ENCODE data around the gene SLC38A7.

The SLC38A7 gene

GRCh38 chr16:58654560-58655214 lies 29.9 kb downstream of the SLC38A7 start:
- DNase-seq (ENCODE audit: low read depth), result no peak
- H3K4me3 ChIP-seq (ENCODE audit: low read depth, low read length), result no peak overlapping the region
- TF ChIP-seq MYC (IDR thresholded peaks at IDR 0.05; ENCODE audit: low read depth, low read length) (no peak), MAX (IDR thresholded peaks at IDR 0.05; ENCODE audit: low read depth, low read length) (no peak), CTCF (IDR thresholded peaks at IDR 0.05; ENCODE audit: low read depth, low read length) (no peak), POLR2A (IDR thresholded peaks at IDR 0.05; ENCODE audit: extremely low read depth, insufficient read length) (no peak)

GRCh38 chr16:58652741-58653140 lies 31.8 kb downstream of the SLC38A7 start:
- DNase-seq (ENCODE audit: low read depth), result no peak
- H3K4me3 ChIP-seq (ENCODE audit: low read depth, low read length), result no peak overlapping the region
- no peak for TF ChIP-seq MYC (IDR thresholded peaks at IDR 0.05; ENCODE audit: low read depth, low read length)
- no peak for TF ChIP-seq MAX (IDR thresholded peaks at IDR 0.05; ENCODE audit: low read depth, low read length)
- TF ChIP-seq POLR2A (IDR thresholded peaks at IDR 0.05; ENCODE audit: extremely low read depth, insufficient read length), result no peak
- TF ChIP-seq CTCF (IDR thresholded peaks at IDR 0.05; ENCODE audit: low read depth, low read length), result no peak

- TF ChIP-seq POLR2A (IDR thresholded peaks at IDR 0.05; ENCODE audit: extremely low read depth, insufficient read length), result no peak
- no peak for TF ChIP-seq MYC (IDR thresholded peaks at IDR 0.05; ENCODE audit: low read depth, low read length)
- TF ChIP-seq CTCF (IDR thresholded peaks at IDR 0.05; ENCODE audit: low read depth, low read length), result no peak
- no peak for TF ChIP-seq MAX (IDR thresholded peaks at IDR 0.05; ENCODE audit: low read depth, low read length)
- no peak for DNase-seq (ENCODE audit: low read depth)
- no peak overlapping the region for H3K4me3 ChIP-seq (ENCODE audit: low read depth, low read length)
These were observed 32.6 kb downstream of the SLC38A7 start for GRCh38 chr16:58651965-58652348.

GRCh38 chr16:58649707-58650106 lies 34.9 kb downstream of the SLC38A7 start:
- H3K4me3 ChIP-seq (ENCODE audit: low read depth, low read length), result no peak overlapping the region
- TF ChIP-seq CTCF (IDR thresholded peaks at IDR 0.05; ENCODE audit: low read depth, low read length) (no peak), MYC (IDR thresholded peaks at IDR 0.05; ENCODE audit: low read depth, low read length) (no peak), POLR2A (IDR thresholded peaks at IDR 0.05; ENCODE audit: extremely low read depth, insufficient read length) (no peak), MAX (IDR thresholded peaks at IDR 0.05; ENCODE audit: low read depth, low read length) (no peak)

GRCh38 chr16:58647107-58647506 lies 37.5 kb downstream of the SLC38A7 start:
- TF ChIP-seq CTCF (IDR thresholded peaks at IDR 0.05; ENCODE audit: low read depth, low read length) (no peak), MAX (IDR thresholded peaks at IDR 0.05; ENCODE audit: low read depth, low read length) (no peak), MYC (IDR thresholded peaks at IDR 0.05; ENCODE audit: low read depth, low read length) (no peak), POLR2A (IDR thresholded peaks at IDR 0.05; ENCODE audit: extremely low read depth, insufficient read length) (no peak)
- DNase-seq (ENCODE audit: low read depth), result no peak
- no peak overlapping the region for H3K4me3 ChIP-seq (ENCODE audit: low read depth, low read length)

More at GRCh38 chr16:58649707-58650106, 34.9 kb downstream of the SLC38A7 start:
- no peak for DNase-seq (ENCODE audit: low read depth)
